HG03025 (cell line): ENCODE results near the gene MAP3K8.

Experiments used
- ATAC-seq: cut with Tn5 transposase; IDR thresholded peaks from one replicate; pipeline ENCODE4 v1.9.1; 2021; ENCODE audit warnings: mild to moderate bottlenecking, moderate library complexity; ENCODE audit not compliant: unreplicated experiment, low FRiP score

The MAP3K8 gene

DNA sequence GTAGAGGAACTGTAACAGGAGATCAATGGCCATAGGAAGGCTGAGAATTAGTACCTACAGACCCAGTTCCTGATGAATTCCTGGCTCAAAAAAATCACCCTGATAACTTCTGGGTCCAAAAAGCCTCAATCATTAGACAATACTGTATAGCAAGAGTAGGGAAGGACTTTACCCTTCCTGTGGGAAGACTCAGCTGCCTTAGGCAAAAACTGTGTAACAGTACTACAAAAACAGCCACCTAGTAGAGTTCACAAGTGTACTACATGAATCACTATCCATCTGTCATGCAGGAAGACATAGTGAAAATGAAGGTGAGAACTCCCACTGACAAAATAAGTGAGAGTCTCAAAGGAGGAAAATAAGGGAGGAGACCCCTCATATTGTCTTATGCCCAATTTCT, 47.6 kb downstream of the MAP3K8 start:
- no peak for ATAC-seq

DNA sequence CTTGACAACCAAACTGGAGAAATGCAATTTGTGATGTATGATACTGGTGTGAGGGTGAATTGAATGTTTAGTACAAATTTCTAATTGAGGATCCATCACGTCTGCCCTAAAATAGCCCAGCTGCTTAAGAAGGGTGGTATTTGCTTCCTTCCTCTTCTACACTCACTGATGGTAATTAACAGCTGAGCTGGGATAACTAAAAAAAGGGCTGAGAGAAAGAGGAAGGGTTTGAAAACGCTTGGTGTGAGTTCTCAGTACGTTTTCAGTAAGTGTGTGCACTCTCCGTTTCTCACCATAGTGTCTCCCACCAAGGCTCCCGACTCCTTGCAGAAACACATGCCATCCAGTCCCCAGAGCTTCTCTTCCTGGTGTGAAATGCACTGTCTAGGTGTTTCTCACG, 54.3 kb downstream of the MAP3K8 start:
- ATAC-seq: no peak

DNA sequence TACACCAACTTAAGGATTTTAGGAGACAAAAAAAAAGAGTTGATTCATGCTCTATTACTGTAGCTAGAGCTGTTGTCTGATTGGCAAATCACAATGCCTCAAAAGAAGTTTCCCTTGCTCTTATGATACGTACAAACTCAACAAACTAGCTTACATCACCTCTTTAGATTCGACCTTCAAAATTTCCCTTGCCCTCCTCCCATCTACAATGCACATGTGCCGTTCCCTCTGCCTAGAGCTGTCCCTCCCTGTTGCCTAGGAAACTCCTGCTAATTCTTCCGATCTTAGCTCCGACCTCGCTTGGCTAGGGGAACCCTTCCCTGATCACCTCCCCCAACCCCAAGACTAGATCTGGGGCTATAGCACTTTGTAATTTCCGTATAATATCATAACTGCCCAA, 55.4 kb downstream of the MAP3K8 start:
- no peak for ATAC-seq

DNA sequence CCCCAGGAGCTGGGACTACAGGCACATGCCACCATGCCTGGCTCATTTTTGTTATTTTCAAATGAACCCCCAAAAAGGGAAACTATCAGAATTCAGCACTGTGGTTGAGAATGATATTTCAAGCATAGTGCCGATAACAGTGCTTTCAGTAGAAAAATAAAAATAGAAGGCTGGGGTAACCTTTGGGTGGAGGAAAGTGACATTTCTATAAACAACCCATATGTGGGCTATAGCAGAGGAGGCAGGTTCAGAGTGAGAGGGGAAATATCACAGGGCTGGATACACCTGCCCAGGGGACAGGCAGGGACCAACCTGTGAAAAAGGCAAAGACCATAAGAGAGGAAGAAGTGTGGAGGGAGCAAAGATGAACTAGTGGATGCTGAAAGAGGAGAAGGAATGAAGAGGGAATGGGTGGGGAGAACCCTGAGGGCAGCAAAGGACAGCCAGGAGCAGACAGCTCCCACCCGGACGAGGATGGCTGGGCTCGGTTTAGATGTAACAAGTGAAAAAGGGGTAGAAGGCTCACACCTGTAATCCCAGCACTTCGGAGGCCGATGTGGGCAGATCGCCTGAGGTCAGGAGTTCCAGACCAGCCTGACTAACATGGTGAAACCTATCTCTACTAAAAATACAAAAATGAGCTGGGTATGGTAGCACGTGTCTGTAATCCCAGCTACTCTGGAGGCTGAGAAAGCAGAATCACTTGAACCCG, 56.5 kb downstream of the MAP3K8 start:
- ATAC-seq: peak; percentile 56

DNA sequence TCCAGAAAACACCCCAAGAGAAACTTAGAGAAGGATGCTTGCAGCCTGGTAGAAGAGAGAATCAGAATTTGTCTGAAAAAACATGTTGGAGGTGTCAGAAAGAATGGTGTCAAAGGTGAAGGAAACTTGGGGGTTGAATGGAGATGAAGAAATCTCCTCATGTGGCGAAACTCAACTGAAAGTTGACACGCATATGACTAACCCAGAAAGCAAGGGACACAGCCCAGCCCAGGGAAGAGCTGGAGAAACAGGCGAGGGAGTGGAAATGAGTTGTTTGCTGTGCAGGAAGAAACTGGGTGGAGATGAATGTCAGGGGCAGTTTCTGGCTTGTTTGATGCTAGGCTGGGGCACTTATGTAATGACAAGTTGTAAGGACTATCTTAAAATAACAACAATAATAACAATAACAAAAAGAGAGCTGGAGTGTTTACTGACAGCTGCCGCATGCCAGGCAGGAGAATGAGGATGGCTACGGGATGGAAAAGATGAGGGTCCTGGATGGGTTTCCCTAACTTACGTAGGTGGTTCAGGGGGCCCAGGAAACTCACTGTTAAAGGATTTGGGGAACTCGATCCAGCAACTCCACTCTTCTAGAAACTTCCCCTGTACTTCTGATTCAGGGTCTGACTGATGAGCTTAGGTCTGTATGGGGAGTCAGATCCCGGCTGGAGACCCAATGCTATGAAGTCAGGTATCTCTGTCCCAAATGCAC, 57.4 kb downstream of the MAP3K8 start:
- ATAC-seq: no peak

DNA sequence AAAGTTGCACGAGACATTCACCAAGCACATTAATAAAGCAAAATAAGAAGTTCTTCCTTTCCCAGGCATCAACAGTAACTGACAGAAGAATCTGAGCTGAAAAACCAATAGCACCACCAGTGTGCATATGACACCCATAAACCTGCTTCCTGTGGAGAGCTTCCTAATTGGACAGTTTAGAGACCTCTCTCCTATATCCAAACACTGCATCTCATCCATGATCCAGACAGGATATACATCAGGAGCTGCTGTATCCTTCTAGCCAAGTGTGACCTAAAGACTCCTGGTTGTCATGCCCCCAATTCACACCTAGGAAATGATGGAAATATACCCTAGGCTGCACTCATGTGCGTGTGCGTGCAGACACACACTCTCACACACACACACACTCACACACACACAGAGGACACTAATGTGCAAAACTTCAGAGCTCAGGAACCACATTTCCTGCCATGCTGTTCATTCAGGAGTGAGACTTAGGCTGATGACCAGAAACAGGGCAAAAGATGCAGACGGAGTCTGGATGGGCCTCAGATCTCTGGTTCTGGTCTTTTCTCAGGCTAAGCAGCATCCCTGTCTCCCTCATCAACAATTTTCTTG, 58.0 kb downstream of the MAP3K8 start:
- no peak for ATAC-seq

DNA sequence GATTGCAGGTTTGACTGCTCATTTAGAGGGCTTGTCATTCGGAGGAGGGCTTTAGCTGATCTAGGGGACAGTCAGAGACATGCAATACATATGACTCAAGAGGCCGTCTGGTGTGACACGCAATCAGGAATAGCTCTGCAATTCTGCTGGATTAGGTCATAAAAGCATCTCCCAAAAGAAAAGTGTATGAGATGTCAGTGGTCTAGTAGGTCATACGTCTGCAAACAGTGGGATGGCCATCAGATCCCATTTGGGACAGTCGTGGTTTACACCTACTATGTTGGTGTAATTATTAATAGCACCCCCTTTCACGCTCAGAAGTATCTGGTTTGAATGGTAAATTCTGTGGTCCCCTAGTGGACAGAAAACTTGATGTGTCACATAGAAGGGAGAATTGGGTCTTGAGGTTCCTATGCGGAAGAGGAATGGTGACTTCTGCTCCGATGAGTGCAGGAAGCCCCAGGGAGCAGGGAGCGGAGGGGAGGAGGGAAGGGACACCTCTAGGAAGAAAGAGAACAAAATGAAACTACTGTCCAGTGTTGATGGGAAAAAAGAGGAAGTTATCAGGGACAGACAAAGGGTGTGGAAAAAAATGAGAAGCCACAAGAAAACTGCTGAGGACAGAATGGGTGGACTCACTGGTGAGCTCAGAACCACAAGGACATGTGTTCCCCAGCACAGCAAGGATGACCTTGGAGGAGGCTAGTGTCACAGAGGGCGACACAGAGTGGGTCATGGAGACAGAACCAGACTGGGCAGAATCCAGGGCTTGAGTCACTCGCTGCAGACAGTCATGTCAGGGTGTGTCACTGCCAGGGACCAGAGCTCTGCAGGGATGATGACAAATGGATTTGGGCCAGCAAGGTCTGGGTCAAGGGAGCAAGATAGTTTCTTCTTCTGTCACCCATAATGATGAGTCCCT, 59.9 kb downstream of the MAP3K8 start:
- no peak for ATAC-seq

DNA sequence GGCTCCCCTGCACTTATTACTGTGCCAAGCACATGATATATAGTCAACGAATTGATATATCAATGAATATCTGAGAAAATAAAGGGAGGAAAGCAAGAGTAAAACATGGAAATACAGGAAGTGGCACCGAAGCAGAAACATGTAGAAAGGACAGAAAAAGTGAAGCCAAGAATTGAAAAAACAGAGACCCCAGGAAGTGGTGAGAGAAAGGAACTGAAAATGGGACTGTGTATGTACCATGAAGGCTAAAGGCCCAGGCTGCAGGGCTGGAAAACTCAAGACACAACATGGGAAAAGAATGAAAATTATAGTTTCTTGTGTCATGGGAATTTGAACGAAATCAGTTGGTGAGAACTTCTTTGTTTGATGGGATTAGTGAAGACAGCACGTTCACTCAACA, 60.6 kb downstream of the MAP3K8 start:
- no peak for ATAC-seq

DNA sequence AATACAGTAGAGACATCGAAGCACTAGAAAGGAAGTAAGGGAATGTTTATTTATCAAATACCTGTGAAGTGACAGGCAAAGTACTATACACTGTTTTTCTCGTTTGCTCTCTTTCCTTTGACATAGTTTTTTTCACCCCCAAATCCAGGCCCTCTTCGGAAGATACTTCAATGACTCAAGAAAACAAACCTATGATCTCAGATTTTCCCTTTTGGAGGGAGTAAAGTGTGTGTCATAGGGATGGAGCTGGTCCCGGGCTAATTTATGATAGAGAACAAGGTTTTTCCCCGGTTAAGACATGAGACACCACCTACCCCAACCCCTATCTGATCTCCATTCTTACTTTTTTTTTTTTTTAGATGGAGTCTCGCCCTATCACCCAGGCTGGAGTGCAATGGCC, 61.7 kb downstream of the MAP3K8 start:
- ATAC-seq: no peak

DNA sequence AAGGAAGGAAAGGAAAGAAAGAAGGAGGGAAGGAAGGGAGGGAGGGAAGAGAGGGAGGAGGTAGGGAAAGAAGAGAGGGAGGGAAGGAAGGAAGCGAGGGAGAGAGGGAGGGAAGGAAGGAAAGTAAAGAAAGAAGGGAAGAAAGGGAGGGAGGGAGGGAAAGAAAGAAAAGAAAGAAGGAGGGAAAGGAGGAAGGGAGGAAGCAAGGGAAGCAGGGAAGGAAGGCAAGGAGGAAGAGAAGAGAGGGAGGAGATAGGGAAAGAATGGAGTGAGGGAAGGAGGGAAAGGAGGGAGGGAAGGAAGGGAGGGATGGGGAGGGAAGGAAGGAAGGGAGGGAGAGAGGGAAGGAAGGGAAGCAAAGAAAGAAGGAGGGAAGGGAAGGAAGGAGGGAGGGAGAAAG, 65.8 kb downstream of the MAP3K8 start:
- ATAC-seq: no peak

DNA sequence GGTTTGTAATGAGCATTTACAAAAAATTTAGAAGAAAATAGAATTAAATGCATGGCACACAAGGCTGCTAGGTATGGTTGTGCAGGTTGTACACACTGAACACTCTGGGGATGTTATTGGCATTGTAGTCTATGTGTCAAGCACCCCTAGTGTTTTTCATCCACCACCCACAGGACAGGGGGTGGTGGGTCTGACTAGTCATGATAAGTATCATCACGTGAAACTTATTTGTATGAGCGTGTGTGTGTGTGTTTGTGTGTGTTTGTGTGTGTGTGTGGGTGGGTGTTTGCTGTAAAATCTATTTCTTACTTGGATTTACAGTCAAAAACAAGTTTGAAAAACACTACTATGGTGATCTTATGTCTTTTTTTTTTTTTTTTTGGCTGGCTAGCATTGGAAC, 66.5 kb downstream of the MAP3K8 start:
- ATAC-seq: no peak

DNA sequence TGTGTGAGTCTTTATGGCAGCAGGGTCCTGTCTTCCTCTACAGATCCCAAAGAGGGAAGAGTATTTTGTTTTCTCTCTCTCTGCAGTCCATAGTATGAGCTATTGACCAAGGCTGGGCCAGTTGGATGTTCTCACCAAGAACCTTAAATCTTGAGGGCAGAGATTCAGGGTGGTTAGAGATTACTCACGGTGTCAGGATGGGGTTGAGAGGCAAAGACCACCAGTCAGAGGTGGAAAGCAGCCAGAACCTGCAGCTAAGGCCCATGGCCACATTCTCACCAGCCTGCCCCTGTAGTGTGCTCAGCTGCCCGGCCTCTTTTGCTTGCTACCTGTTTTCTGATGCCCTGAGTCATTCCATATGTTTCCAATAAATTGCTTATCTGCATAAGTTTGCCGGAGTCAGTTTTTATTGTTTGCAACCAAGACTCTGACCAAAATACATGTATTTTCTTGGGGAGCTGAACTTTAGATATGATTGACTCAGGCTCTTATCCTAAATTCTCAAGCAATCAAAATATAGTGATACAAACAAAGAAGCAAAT, 67.0 kb downstream of the MAP3K8 start:
- no peak for ATAC-seq

DNA sequence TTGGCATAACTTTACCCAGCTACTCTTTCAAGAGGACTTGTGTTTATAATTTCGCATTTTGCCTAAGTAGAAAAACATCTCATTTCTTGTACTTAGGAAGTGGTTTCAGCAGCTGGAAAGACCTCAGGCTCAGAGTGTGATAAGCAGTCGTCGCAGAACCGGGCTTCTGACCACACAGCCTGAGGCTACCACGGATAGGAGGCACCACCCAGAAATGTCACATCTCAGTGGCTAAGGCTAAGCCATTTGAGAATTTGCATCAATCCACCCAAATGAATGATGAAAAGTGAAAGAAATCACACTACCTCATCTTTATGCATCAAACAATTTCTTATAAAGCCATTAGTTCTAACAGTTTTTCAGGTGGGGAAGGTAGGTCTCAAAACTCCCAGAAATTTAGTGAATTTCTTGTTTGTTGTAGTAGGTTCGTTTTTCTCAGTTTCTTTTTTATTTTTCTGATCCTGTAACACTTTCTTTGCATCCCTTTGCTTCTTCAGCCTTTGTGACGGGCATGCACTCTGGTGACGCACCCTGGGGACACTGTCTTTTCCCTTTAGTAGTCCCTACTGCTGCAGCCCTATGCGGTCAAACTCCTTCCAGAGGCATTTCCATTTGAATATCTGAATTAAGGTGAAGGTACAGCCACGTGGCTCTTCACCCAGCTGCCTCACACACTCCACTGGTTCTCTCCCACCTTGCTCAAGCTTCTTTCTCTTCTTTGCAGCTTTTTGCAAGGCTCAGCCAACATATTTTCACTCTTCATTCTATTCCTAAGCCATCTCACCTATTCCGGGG, 68.5 kb downstream of the MAP3K8 start:
- ATAC-seq: peak; percentile 63

DNA sequence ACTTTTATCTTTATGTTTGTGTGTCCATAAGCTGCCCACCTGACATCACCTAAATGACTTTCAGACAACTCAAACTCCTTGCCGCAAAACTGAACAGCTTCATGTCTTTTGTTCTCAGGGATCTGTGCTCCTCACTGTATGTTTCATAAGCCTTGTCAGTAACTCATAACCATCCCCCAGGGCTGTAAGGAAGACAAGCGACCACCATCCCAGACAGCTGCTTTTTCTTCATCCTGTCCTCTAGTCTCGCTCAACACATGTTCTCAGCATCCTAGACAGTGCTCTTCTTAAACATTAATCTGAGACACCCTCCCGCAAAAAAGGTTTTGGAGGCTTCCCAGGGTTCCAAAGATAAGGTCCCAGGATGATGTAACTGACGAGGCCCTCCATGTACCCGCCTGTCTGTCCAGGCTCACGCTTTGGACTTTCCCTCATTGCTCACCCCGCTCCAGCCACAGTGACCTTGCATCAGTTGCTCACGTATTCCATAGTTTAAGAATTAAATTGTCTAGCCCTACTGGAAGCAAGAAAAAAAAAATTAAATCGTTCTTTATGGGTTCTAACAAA, 69.8 kb downstream of the MAP3K8 start:
- ATAC-seq: no peak

DNA sequence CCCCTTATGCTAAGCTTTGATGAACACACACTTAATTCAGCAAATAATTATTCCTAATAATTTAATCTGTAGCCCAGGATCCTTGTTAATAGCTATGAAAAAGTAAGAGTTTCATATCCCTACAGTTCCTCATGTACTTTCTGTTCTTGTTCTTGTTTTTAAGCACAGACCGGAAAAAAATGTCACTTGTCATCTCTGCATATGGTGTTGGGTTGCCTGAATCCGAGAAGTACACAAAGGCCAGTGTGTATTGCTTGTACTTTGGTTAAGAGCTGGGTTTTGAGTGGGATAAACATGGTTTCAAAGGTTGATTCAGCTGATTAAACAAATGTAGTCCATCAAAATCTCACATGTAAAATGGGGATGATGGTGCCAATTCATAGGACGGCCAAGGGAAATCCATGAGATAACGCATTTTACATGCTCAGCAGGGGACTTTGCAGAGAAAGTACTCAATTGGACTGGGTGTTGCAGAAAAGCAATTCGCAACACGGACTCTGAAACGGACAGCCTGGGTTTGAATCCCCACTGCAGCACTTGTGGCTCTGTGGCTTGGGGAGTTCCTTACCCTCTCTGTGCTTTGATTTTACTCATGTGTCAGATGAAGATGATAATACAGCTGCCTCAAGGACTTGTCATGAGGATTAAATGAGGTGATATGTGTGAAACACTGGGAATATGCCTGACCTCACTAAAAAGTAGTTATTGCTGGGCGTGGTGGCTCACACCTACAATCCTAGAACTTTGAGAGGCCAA, 71.7 kb downstream of the MAP3K8 start:
- ATAC-seq: no peak

DNA sequence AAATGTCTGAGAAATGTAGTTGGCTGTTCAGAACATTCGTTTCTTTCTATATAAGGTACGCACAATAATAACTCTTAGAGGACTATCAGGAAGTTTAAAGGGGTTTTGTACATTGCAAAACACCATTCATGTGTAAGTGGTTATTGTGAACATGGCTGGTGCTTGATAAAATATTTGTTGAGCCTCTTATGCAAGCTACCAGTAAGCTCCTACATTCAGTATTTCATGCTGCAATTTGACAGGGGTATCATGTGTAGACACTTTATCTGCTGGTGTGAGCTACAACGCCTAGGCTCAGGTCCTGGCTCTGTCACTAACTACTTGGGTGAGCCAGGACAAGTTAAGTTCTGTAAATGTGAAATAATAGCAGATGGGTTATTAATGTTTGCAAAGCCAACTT, 75.5 kb downstream of the MAP3K8 start:
- no peak for ATAC-seq

DNA sequence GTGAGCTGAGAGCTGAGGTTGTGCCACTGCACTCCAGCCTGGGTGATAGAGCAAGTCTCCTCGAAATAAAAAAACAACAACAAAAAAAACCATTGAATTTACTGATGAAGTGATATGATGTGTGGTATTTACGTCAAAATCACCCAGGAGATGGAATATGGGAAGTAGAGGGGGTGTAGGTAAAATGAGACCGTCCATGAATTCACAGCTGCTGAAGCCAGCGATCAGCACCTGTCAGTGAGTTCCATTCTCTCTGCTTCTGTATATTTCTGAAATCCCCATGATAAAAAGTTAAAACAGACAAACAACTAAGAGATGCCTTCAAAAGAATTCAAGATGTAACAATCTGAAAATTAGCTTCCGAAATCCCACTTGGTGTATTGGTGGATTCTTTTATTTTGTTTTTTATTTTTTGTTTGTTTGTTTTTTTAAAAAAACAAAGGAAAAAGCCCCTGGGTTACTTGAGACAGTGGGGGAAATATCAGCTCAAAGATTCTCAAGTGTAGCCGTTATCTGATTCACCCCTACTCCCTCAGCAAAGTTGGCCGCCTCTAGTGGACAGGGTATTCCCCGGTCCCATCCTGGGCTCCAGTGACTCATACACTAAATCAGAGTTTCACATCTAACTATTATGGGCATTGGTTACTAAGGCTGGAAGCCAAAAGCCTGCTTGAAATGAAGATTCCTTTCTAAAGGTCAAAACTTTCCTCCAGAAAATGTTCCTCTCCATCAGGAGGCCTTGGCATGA, 76.4 kb downstream of the MAP3K8 start:
- peak; percentile 66 for ATAC-seq
